Kidney (tissue), 14 donors: Measurements from ENCODE around the gene CORO1C. TPM values are rescaled to one million over a fixed set of nuclear protein-coding genes. Genes with fewer than 3 reads are reported as not detected.

Experiments
- DNase-seq, 5 donors: peaks; one replicate each; pipeline ENCODE4 v3.0.0-alpha.2; 2013 to 2020
- FAIRE-seq: peaks from 2 replicates; lab custom pipeline; 2012; peaks lifted over from hg19 to GRCh38; lab: Jason Lieb, UNC
- H3K27ac ChIP-seq, 2 donors: one replicate each; pipeline ENCODE4 v1.7.0; 2013; ENCODE audit warnings: low read depth in 2 of 2, low read length in 2 of 2, inconsistent platforms in 1 of 2
- H3K27me3 ChIP-seq: one replicate; pipeline ENCODE4 v1.7.1; 2013; ENCODE audit warnings: low read length, inconsistent platforms; ENCODE audit not compliant: control insufficient read depth, insufficient read depth
- H3K36me3 ChIP-seq, 3 donors: one replicate each; pipeline versions ENCODE4 v1.7.0 to v1.7.1; 2013; ENCODE audit warnings: low read length in 3 of 3, control low read depth in 1 of 3, inconsistent platforms in 1 of 3; ENCODE audit not compliant: insufficient read depth in 3 of 3, control insufficient read depth in 2 of 3
- H3K4me1 ChIP-seq, 3 donors: one replicate each; pipeline versions ENCODE4 v1.7.0 to v1.7.1; 2013; ENCODE audit warnings: low read length in 3 of 3, inconsistent platforms in 1 of 3, low read depth in 1 of 3; ENCODE audit not compliant: control insufficient read depth in 2 of 3, insufficient read depth in 2 of 3
- H3K4me3 ChIP-seq, 3 donors: one replicate each; pipeline versions ENCODE4 v1.7.0 to v1.8.1; 2013; ENCODE audit warnings: low read length in 3 of 3, control low read depth in 1 of 3, inconsistent platforms in 1 of 3
- H3K9ac ChIP-seq, 3 donors: one replicate each; pipeline versions ENCODE4 v1.7.0 to v1.7.1; 2013; ENCODE audit warnings: low read length in 3 of 3, control low read depth in 1 of 3, inconsistent platforms in 1 of 3
- H3K9me3 ChIP-seq, 3 donors: one replicate each; pipeline versions ENCODE4 v1.7.0 to v1.7.1; 2013; ENCODE audit warnings: low read length in 3 of 3, control low read depth in 1 of 3, inconsistent platforms in 1 of 3; ENCODE audit not compliant: control insufficient read depth in 2 of 3, insufficient read depth in 1 of 3
- CTCF ChIP-seq: IDR thresholded peaks from 3 replicates; pipeline ENCODE4 v1.5.1; 2012; ENCODE audit warnings: mild to moderate bottlenecking, moderate library complexity, borderline replicate concordance; ENCODE audit not compliant: insufficient read depth; ENCODE audit errors: extremely low read depth
- intact Hi-C: fragments of 100-400 bp; cut with DNase I; formaldehyde crosslinking; loops from one replicate; pipeline ENCODE4 v1.11.1; 2022
- polyA plus RNA-seq: library from polyadenylated mRNA; stranded (reverse); fragments of 350-450 nt; fragmentation: Illumina TruSeq; extraction: RNeasy Lipid Tissue Mini Kit (QIAGEN cat#74804); gene quantifications from one replicate; pipeline ENCODE4 v1.2.3, GENCODE V29; 2014; ENCODE audit warnings: low read depth, low replicate concordance; ENCODE audit not compliant: insufficient read depth
- total RNA-seq: library from RNA; stranded (reverse); fragmentation: NEBNext Ultra II Directional; extraction: Animal tissue kit (Norgen Biotek cat#: 25700); gene quantifications from one replicate; pipeline ENCODE4 v1.2.1, GENCODE V29; 2021
- donor health status: control.
- donor health status: control.
- donor health status: control.
- donor health status: control.
- donor health status: control.
- donor health status: DM: yes; HTN: yes; CAD: no.
- donor health status: Normal renal cell carcinoma (clear cell type).

Gene CORO1C
- total and polyA plus RNA-seq, 2 donors from 2014 or later = 16.6 to 104 TPM

- intact Hi-C loops = no loop called here
- Histone ChIP-seq H3K9ac (no peak overlapping the region), H3K27me3 (no peaks in the 10 kb centered on the region), H3K27ac (no peak overlapping the region), H3K9me3 (no peaks in the 10 kb centered on the region), H3K36me3 (no peaks in the 10 kb centered on the region), H3K4me1 (no peaks in the 10 kb centered on the region), H3K4me3 (no peak overlapping the region)
- no peak for TF ChIP-seq CTCF
- DNase-seq (peak in 1 of 5 donors; percentile 32), FAIRE-seq (no peak)
Measured at GRCh38 chr12:108607981-108608600, 123.2 kb downstream of the CORO1C start.

- Histone ChIP-seq H3K27ac (no peak overlapping the region), H3K4me3 (no peak overlapping the region), H3K27me3 (no peaks in the 10 kb centered on the region), H3K9me3 (no peaks in the 10 kb centered on the region), H3K9ac (no peak overlapping the region), H3K36me3 (no peaks in the 10 kb centered on the region), H3K4me1 (no peaks in the 10 kb centered on the region)
- FAIRE-seq (no peak), DNase-seq (peak in 1 of 5 donors; percentile 47)
- TF ChIP-seq CTCF = no peak
- intact Hi-C loops = no loop called here
Measured at GRCh38 chr12:108606492-108606891, 124.8 kb downstream of the CORO1C start.

- Histone ChIP-seq H3K36me3 (no peaks in the 10 kb centered on the region), H3K4me3 (no peak overlapping the region), H3K27ac (no peak overlapping the region), H3K4me1 (no peaks in the 10 kb centered on the region), H3K9me3 (no peaks in the 10 kb centered on the region), H3K9ac (no peak overlapping the region), H3K27me3 (no peaks in the 10 kb centered on the region)
- intact Hi-C loops = no loop called here
- no peak for TF ChIP-seq CTCF
- FAIRE-seq (no peak), DNase-seq (no peak)
Measured at GRCh38 chr12:108605690-108606406, 125.5 kb downstream of the CORO1C start.
